ENCODE data around the gene AOC1. TPM values are rescaled to one million over a fixed set of nuclear protein-coding genes. Genes with fewer than 3 reads are reported as not detected.

AOC1 gene
- polyA plus RNA-seq, 4 donors, result 72.7 to 325 (median 173) TPM

GRCh38 chr7:150900675-150901074, 48.4 kb downstream of the AOC1 start:
- peaks cover 0 to 2% (median 0%) of the 10 kb centered on the region in 3 donors for H3K27me3 ChIP-seq (ENCODE audit: control insufficient read depth in 3 of 3, insufficient read depth in 3 of 3, low read length in 3 of 3)
- H3K27ac ChIP-seq (ENCODE audit: low read depth in 1 of 3, low read length in 2 of 3), result peak overlapping the region; percentile 49 to 82 (median 74)
- no peaks in the 10 kb centered on the region for H3K9me3 ChIP-seq (ENCODE audit: control insufficient read depth in 2 of 2, insufficient read depth in 1 of 2, low read depth in 1 of 2, low read length in 1 of 2)
- FAIRE-seq (no peak), DNase-seq (no peak)
- 24 to 64% (median 34%) methylated on average over 8 of the region's 8 CpGs for WGBS, 3 donors
- no peak overlapping the region for H3K4me3 ChIP-seq (ENCODE audit: low read depth in 1 of 3, low read length in 3 of 3)
- H3K4me1 ChIP-seq (ENCODE audit: control insufficient read depth in 3 of 3, insufficient read depth in 2 of 3, low read depth in 1 of 3, low read length in 2 of 3), result peaks cover 0 to 34% (median 3%) of the 10 kb centered on the region in 3 donors
- no peaks in the 10 kb centered on the region for H3K36me3 ChIP-seq (ENCODE audit: control insufficient read depth in 3 of 3, insufficient read depth in 2 of 3, low read depth in 1 of 3, low read length in 3 of 3)

DNA sequence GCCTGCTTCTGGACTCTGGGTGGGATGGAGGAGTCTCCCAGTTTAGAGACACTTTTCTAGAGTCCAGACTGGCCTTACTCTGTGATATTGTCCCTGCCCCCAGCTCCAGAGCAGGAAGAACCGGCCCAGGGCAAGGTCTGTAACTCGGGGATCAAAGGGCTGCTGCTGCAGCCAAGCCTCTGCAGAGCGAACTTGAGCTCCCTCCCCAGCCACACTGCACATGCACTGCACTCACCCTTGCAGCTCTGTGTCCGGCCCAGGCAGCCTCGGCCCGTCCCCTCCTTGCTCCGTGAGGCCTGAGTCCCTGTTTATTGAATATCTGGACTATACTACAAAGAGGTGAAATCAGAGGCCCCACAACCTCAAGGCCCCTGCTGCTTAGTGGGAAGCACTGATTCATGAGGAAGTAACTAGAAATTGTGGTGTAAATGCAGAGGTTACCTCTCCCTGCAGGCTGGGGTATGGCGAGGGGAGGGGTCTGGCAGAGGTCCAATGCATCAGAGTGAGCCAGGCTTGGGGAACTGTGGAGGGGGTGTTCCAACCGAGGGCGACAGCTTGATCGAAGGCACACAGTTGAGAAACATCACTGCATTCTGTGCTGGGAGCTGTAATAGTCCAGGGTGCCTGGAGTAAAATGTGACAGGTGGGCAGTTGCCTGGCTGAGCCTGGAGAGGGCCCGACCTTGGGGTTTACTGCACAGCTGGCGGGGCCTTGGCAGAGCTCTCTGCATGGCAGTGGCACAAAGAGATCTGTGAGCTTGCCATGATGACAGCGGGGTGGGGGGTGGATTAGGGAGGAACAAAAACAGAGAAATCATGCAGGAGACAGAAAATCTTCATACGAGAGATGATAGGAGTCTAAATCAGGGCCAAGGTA, 49.1 kb downstream of the AOC1 start:
- Histone ChIP-seq H3K4me1 (ENCODE audit: control insufficient read depth in 3 of 3, insufficient read depth in 2 of 3, low read depth in 1 of 3, low read length in 2 of 3) (peaks cover 0 to 34% (median 3%) of the 10 kb centered on the region in 3 donors), H3K4me3 (ENCODE audit: low read depth in 1 of 3, low read length in 3 of 3) (no peak overlapping the region), H3K27ac (ENCODE audit: low read depth in 1 of 3, low read length in 2 of 3) (peak overlapping the region; percentile 71 to 82 (median 74)), H3K27me3 (ENCODE audit: control insufficient read depth in 3 of 3, insufficient read depth in 3 of 3, low read length in 3 of 3) (peaks cover 0 to 2% (median 0%) of the 10 kb centered on the region in 3 donors), H3K36me3 (ENCODE audit: control insufficient read depth in 3 of 3, insufficient read depth in 2 of 3, low read depth in 1 of 3, low read length in 3 of 3) (no peaks in the 10 kb centered on the region), H3K9me3 (ENCODE audit: control insufficient read depth in 2 of 2, insufficient read depth in 1 of 2, low read depth in 1 of 2, low read length in 1 of 2) (no peaks in the 10 kb centered on the region)
- DNase-seq (peak; percentile 83 to 92), FAIRE-seq (no peak)
- 10 to 38% (median 28%) methylated on average over 15 of the region's 15 CpGs for WGBS, 3 donors

DNA sequence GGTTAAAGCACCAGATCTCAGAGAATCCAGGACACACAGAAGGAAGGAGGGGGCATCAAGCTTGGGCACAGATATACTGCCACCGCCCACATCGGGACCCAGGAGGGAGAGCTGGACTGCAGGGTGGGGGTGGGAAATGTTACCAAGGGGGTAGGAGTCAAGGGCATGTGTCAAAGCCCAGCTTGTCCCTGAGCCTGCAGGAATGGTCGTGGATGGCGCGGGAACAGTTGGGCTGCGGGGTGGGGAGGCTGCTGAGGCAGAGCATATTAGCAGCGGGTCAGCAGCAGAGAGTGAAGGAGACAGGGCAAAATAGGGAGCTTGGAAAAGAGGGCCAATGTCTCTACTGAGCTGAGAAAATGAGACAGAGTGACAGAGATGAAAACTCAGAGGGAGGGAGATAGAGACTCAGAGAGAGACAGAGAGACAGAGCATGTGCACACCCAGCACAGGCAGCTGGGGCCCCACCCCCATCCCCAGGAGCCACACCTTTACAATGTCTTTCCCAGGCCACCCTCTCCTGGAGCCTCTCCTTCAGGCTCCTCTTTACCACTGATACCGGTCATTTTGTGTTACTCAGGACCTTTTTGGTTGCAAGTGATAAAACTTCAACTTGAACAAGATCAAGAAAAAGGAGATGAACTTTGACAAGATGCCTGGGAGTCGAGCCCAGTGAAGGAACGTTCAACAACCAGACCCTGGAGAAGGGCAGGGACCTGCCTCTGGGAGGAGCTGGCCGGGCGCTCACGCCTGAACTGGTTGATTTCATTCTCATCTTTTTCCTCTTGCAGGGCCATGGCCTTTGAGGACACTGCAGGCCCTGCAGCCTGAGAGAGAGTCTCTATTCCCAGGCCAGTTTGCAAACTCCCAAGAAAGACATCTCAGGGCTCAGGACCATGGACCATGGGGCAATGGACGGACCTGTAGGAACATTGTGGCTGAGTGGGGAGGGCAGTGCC, 50.0 kb downstream of the AOC1 start:
- Histone ChIP-seq H3K9me3 (ENCODE audit: control insufficient read depth in 2 of 2, insufficient read depth in 1 of 2, low read depth in 1 of 2, low read length in 1 of 2) (no peaks in the 10 kb centered on the region), H3K27me3 (ENCODE audit: control insufficient read depth in 3 of 3, insufficient read depth in 3 of 3, low read length in 3 of 3) (no peaks in the 10 kb centered on the region), H3K36me3 (ENCODE audit: control insufficient read depth in 3 of 3, insufficient read depth in 2 of 3, low read depth in 1 of 3, low read length in 3 of 3) (no peaks in the 10 kb centered on the region), H3K4me1 (ENCODE audit: control insufficient read depth in 3 of 3, insufficient read depth in 2 of 3, low read depth in 1 of 3, low read length in 2 of 3) (peaks cover 0 to 34% (median 3%) of the 10 kb centered on the region in 3 donors), H3K4me3 (ENCODE audit: low read depth in 1 of 3, low read length in 3 of 3) (no peak overlapping the region), H3K27ac (ENCODE audit: low read depth in 1 of 3, low read length in 2 of 3) (peak overlapping the region; percentile 71 to 82 (median 74))
- DNase-seq (peak; percentile 63 to 76), FAIRE-seq (no peak)
- 29 to 64% (median 47%) methylated on average over 14 of the region's 14 CpGs for WGBS, 3 donors

DNA sequence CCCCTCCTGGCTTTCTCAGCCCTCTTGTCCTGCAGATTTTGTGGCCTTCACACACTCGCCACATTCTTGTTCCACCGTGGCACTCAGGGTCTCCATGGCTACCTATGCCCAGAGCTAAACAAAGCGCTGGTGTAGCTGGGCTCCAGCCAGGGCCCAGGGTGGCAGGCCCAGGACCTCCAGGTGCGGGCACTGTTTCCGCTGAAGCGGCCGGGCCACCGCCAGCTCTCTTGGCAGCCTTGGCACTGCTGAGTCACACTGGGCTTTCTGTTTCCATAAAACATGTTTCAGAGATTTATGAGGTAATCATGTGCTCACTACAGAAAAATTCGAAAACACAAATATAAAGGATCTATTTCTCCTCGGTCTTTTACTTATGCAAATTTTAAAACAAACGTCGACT, 51.3 kb downstream of the AOC1 start:
- DNase-seq, result peak in 1 of 2 donors; percentile 47

DNA sequence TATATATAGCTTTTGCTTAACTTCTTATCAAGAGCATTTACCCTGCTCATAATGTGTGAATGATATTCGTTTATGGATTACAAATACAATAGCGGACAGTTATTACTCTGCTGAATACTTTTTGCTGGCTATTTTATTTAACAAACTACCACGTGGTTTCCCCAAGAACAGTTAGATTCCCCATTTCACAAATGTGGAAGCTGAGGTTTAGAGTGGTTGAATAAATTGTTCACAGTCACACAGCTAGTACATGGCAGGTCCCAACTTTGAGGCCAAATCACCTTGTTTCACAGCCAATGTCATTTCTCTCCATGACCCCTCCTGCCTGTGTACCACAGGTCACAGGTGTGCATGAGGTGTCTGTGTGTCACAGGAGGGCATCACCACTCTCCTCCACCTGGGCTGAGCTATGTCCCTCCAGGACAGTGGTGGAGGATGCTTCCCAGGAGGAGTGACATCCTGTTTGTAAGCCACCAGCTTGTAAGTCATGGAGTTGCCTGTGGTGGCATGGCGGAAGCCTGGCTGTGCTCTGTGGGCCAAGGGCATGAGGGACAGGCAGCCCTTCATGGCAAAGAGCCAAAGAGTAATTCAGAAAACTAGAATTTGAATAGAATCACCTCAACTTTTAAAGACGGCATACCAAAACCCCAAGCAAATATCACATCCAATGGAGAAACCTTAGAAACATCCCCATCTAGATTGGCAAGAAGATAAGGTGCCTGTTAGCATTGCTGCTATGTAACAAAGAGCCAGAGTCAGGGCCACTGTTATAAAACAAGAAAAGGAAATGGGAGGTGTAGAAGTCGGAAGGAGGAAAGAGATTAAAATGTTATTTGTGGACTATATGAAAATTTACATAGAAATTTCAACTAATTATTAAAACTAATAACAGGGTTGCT, 51.9 kb downstream of the AOC1 start:
- WGBS, 3 donors, result 41 to 56% (median 48%) methylated on average over 6 of the region's 6 CpGs
- FAIRE-seq, result no peak
- Histone ChIP-seq H3K4me1 (ENCODE audit: control insufficient read depth in 3 of 3, insufficient read depth in 2 of 3, low read depth in 1 of 3, low read length in 2 of 3) (peaks cover 0 to 30% (median 3%) of the 10 kb centered on the region in 3 donors), H3K27ac (ENCODE audit: low read depth in 1 of 3, low read length in 2 of 3) (no peak overlapping the region), H3K36me3 (ENCODE audit: control insufficient read depth in 3 of 3, insufficient read depth in 2 of 3, low read depth in 1 of 3, low read length in 3 of 3) (no peaks in the 10 kb centered on the region), H3K4me3 (ENCODE audit: low read depth in 1 of 3, low read length in 3 of 3) (no peak overlapping the region), H3K9me3 (ENCODE audit: control insufficient read depth in 2 of 2, insufficient read depth in 1 of 2, low read depth in 1 of 2, low read length in 1 of 2) (no peaks in the 10 kb centered on the region), H3K27me3 (ENCODE audit: control insufficient read depth in 3 of 3, insufficient read depth in 3 of 3, low read length in 3 of 3) (no peaks in the 10 kb centered on the region)
- no peak for DNase-seq

More for the DNA sequence above, 51.3 kb downstream of the AOC1 start:
- no peak for FAIRE-seq
- WGBS, 3 donors, result 13 to 37% (median 22%) methylated on average over 12 of the region's 12 CpGs
- no peaks in the 10 kb centered on the region for H3K9me3 ChIP-seq (ENCODE audit: control insufficient read depth in 2 of 2, insufficient read depth in 1 of 2, low read depth in 1 of 2, low read length in 1 of 2)
- H3K4me3 ChIP-seq (ENCODE audit: low read depth in 1 of 3, low read length in 3 of 3), result no peak overlapping the region
- no peaks in the 10 kb centered on the region for H3K36me3 ChIP-seq (ENCODE audit: control insufficient read depth in 3 of 3, insufficient read depth in 2 of 3, low read depth in 1 of 3, low read length in 3 of 3)
- H3K4me1 ChIP-seq (ENCODE audit: control insufficient read depth in 3 of 3, insufficient read depth in 2 of 3, low read depth in 1 of 3, low read length in 2 of 3), result peaks cover 0 to 33% (median 3%) of the 10 kb centered on the region in 3 donors
- no peak overlapping the region for H3K27ac ChIP-seq (ENCODE audit: low read depth in 1 of 3, low read length in 2 of 3)
- H3K27me3 ChIP-seq (ENCODE audit: control insufficient read depth in 3 of 3, insufficient read depth in 3 of 3, low read length in 3 of 3), result no peaks in the 10 kb centered on the region

GRCh38 chr7:150908173-150908572, 55.9 kb downstream of the AOC1 start:
- FAIRE-seq, result no peak
- H3K36me3 ChIP-seq (ENCODE audit: control insufficient read depth in 3 of 3, insufficient read depth in 2 of 3, low read depth in 1 of 3, low read length in 3 of 3), result no peaks in the 10 kb centered on the region
- 77 to 86% (median 80%) methylated on average over 2 of the region's 2 CpGs for WGBS, 3 donors
- no peaks in the 10 kb centered on the region for H3K9me3 ChIP-seq (ENCODE audit: control insufficient read depth in 2 of 2, insufficient read depth in 1 of 2, low read depth in 1 of 2, low read length in 1 of 2)
- no peaks in the 10 kb centered on the region for H3K4me1 ChIP-seq (ENCODE audit: control insufficient read depth in 3 of 3, insufficient read depth in 2 of 3, low read depth in 1 of 3, low read length in 2 of 3)
- DNase-seq, result no peak
- H3K27me3 ChIP-seq (ENCODE audit: control insufficient read depth in 3 of 3, insufficient read depth in 3 of 3, low read length in 3 of 3), result peaks cover 0 to 8% (median 1%) of the 10 kb centered on the region in 3 donors
- no peak overlapping the region for H3K4me3 ChIP-seq (ENCODE audit: low read depth in 1 of 3, low read length in 3 of 3)
- H3K27ac ChIP-seq (ENCODE audit: low read depth in 1 of 3, low read length in 2 of 3), result no peak overlapping the region

DNA sequence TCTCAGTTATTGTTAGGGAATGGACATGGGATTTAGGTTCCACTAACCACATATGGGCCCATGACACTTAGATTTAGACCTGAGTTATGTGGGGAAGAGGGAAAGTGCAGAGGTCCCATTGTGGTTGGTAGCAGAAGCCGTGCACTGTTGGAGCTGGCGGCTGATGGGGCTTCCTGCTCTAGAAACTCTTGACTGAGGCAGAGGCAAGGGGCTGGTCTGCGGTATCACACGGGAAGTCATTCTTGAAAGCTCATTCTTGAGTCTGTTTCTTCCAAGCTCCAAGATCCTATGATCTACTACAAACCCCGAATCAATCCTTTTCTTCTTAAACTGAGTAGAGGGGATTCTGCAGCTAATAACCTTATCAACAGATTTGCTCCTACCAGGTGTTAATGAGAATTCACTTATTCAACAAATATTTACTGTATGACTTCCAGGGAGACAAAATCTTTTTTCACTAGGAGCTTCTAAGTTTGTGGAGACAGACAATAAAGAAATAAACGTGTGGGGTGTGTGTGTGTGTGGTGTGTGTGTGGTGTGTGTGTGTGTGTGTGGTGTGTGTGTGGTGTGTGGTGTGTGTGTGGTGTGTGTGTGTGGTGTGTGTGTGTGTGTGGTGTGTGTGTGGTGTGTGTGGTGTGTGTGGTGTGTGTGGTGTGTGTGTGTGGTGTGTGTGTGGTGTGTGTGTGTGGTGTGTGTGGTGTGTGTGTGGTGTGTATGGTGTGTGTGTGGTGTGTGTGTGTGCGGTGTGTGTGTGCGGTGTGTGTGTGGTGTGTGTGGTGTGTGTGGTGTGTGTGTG, 57.1 kb downstream of the AOC1 start:
- no peaks in the 10 kb centered on the region for H3K36me3 ChIP-seq (ENCODE audit: control insufficient read depth in 3 of 3, insufficient read depth in 2 of 3, low read depth in 1 of 3, low read length in 3 of 3)
- no peak overlapping the region for H3K27ac ChIP-seq (ENCODE audit: low read depth in 1 of 3, low read length in 2 of 3)
- no peaks in the 10 kb centered on the region for H3K4me1 ChIP-seq (ENCODE audit: control insufficient read depth in 3 of 3, insufficient read depth in 2 of 3, low read depth in 1 of 3, low read length in 2 of 3)
- WGBS, 3 donors, result 67 to 83% (median 71%) methylated on average over 6 to 8 of the region's 8 CpGs
- FAIRE-seq, result peak; percentile 15
- peak in 1 of 2 donors; percentile 16 for DNase-seq
- peaks cover 0 to 12% (median 2%) of the 10 kb centered on the region in 3 donors for H3K27me3 ChIP-seq (ENCODE audit: control insufficient read depth in 3 of 3, insufficient read depth in 3 of 3, low read length in 3 of 3)
- no peaks in the 10 kb centered on the region for H3K9me3 ChIP-seq (ENCODE audit: control insufficient read depth in 2 of 2, insufficient read depth in 1 of 2, low read depth in 1 of 2, low read length in 1 of 2)
- H3K4me3 ChIP-seq (ENCODE audit: low read depth in 1 of 3, low read length in 3 of 3), result no peak overlapping the region
